PC-9 (cell line): Measurements from ENCODE around the gene FOXR1. TPM values are rescaled to one million over a fixed set of nuclear protein-coding genes. Genes with fewer than 3 reads are reported as not detected.
A peak's percentile ranks its signal among the peaks of the same experiment; 100 is the strongest.
"Not testable (repeated sequence)": the region's sequence is repeated elsewhere in the genome, so short reads cannot be mapped to it uniquely, and the experiment has no call there.

ENCODE experiments used
- BruUV-seq: library from RNA; stranded (reverse); fragments of 400-500 nt; replicated peaks from 2 replicates; lab custom pipeline; 2021; lab: Mats Ljungman, UMichigan
- CTCF ChIA-PET: fragments of 300-600 bp; sonication (Branson Sonifier 250); formaldehyde crosslinking; loops from one replicate; lab custom pipeline; 2022; ENCODE audit warnings: antibody characterized with exemption; lab: Charles Lee
- POLR2A ChIA-PET: fragments of 300-600 bp; sonication (Branson Sonifier 250); formaldehyde crosslinking; loops from one replicate; lab custom pipeline; 2022; ENCODE audit warnings: antibody characterized with exemption; ENCODE audit not compliant: unreplicated experiment; lab: Charles Lee
- DNase-seq, 2 experiments: peaks; one replicate each; pipeline versions ENCODE4 v3.0.0 to v3.0.0-alpha.2; 2015 to 2022; ENCODE audit warnings: mixed read lengths in 1 of 2
- H2AFZ ChIP-seq: fragments of 200-600 bp; sonication (generic); 2 replicates; pipeline ENCODE4 v1.8.1; 2017; ENCODE audit warnings: antibody characterized with exemption
- H3F3A ChIP-seq: fragments of 200-600 bp; sonication (generic); 2 replicates; pipeline ENCODE4 v1.8.1; 2017; ENCODE audit warnings: antibody characterized with exemption, mild to moderate bottlenecking, low read depth; ENCODE audit not compliant: insufficient read depth
- H3K27ac ChIP-seq: fragments of 200-600 bp; sonication (generic); 2 replicates; pipeline ENCODE4 v1.6.1; 2016; ENCODE audit warnings: mixed run types
- H3K27me3 ChIP-seq: fragments of 200-600 bp; sonication (generic); 2 replicates; pipeline ENCODE4 v1.6.1; 2016; ENCODE audit warnings: low read depth, mixed run types; ENCODE audit not compliant: insufficient read depth
- H3K36me3 ChIP-seq: fragments of 200-600 bp; sonication (generic); 2 replicates; pipeline ENCODE4 v1.6.1; 2016; ENCODE audit warnings: low read depth, mixed run types
- H3K4me1 ChIP-seq: fragments of 200-600 bp; sonication (generic); replicated peaks from 2 replicates; pipeline ENCODE4 v1.6.1; 2016; ENCODE audit warnings: mixed run types; ENCODE audit not compliant: insufficient read depth
- H3K4me2 ChIP-seq: fragments of 200-600 bp; sonication (generic); 2 replicates; pipeline ENCODE4 v1.6.1; 2017; ENCODE audit warnings: mixed run types
- H3K4me3 ChIP-seq: fragments of 200-600 bp; sonication (generic); 2 replicates; pipeline ENCODE4 v1.6.1; 2016; ENCODE audit warnings: mixed run types
- H3K79me2 ChIP-seq: fragments of 200-600 bp; sonication (generic); 2 replicates; pipeline ENCODE4 v1.6.1; 2017; ENCODE audit warnings: low read depth, mixed run types
- H3K9me2 ChIP-seq: fragments of 200-600 bp; sonication (generic); 2 replicates; pipeline ENCODE4 v1.8.1; 2017; ENCODE audit warnings: mild to moderate bottlenecking; ENCODE audit not compliant: insufficient read depth
- H3K9me3 ChIP-seq: fragments of 200-600 bp; sonication (generic); 2 replicates; pipeline ENCODE4 v1.8.1; 2016; ENCODE audit warnings: low read depth; ENCODE audit not compliant: insufficient read depth
- H4K20me1 ChIP-seq: fragments of 200-600 bp; sonication (generic); 2 replicates; pipeline ENCODE4 v1.8.1; 2017; ENCODE audit not compliant: insufficient read depth
- EZH2 ChIP-seq: fragments of 200-600 bp; sonication (generic); IDR thresholded peaks from 2 replicates; pipeline ENCODE4 v1.8.0; 2017; ENCODE audit warnings: antibody characterized with exemption, low read depth
- intact Hi-C: fragments of 100-400 bp; cut with micrococcal nuclease; formaldehyde crosslinking; loops from one replicate; pipeline ENCODE4 v1.10.0; 2022; ENCODE audit not compliant: unreplicated experiment
- total RNA-seq: library from RNA; stranded (reverse); gene quantifications from 2 replicates; pipeline ENCODE4 v1.2.3, GENCODE V29; 2021
- TF ChIP-seq, protein P1 (sequence below): fragments of 200-600 bp; sonication (generic); conservative IDR thresholded peaks from 2 replicates; pipeline ENCODE4 v1.6.1; 2017; ENCODE audit warnings: mixed run types, antibody characterized with exemption, mild to moderate bottlenecking, moderate library complexity

Gene FOXR1
- total RNA-seq, 1 experiment from 2014 or later, result not detected

DNA sequence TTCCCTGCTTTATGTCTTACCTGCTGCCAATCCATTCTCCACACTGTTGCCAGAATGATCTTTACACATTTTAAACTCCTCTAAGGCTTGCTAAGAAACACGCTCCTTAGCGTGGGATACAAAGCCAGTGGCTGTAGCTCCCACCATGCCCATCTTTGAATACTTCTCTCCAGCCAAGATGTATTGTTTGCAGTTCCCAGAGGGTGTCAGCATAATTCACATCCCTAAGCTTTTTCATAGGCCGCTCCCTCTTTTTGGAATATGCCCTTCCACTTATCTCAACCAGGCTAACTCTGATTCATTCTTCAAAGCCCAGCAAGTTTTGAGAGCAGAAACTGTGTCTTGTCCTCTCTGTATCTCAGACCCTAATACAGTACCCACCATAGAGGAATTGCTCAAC is 23.6 kb upstream of the FOXR1 start:
- no TSS peak for BruUV-seq
- POLR2A ChIA-PET, result no interaction called here

DNA sequence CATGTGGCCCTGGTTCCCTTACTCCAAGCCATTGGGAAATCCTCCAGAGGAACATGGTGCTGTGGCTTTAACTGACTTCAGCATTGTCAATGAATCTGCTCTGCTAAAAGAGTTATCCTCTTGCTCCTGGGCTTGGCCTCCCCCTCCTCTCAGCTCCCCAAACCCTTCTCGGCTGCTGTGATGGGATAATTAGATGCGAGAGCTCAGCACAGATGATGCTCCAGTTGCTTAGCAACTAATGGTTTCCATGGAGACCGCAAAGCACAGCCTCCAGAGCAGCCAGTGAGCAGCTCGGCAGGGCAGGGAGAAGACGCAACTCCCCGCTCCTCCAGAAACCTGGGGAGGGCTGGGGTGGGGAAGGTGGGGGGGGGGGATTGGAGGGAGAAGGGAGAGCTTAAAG is 18.3 kb upstream of the FOXR1 start:
- H3K36me3 ChIP-seq, result no peaks in the 10 kb centered on the region
- POLR2A ChIA-PET, result interaction anchor here (0.6 kb wide), 1 partner anchor 149 kb away, joined by 4 read pairs; the partner anchor contains the start of gene DPAGT1
- H3K9me2 ChIP-seq, result no peaks in the 10 kb centered on the region
- CTCF ChIA-PET, result interaction anchor here (0.6 kb wide), 1 partner anchor 311 kb away, joined by 4 read pairs; no protein-coding TSS in a partner anchor
- H3K4me1 ChIP-seq, result peaks cover 26% of the 10 kb centered on the region
- H4K20me1 ChIP-seq, result no peaks in the 10 kb centered on the region
- no peaks in the 10 kb centered on the region for H3K79me2 ChIP-seq
- BruUV-seq, result no TSS peak
- intact Hi-C loops, result loop anchor here (10.0 kb wide), 1 partner anchor 358 kb away; no protein-coding TSS in a partner anchor
- no peaks in the 10 kb centered on the region for H3K9me3 ChIP-seq
- no peak overlapping the region for H2AFZ ChIP-seq
- no peak for DNase-seq
- TF ChIP-seq, protein P1, sequence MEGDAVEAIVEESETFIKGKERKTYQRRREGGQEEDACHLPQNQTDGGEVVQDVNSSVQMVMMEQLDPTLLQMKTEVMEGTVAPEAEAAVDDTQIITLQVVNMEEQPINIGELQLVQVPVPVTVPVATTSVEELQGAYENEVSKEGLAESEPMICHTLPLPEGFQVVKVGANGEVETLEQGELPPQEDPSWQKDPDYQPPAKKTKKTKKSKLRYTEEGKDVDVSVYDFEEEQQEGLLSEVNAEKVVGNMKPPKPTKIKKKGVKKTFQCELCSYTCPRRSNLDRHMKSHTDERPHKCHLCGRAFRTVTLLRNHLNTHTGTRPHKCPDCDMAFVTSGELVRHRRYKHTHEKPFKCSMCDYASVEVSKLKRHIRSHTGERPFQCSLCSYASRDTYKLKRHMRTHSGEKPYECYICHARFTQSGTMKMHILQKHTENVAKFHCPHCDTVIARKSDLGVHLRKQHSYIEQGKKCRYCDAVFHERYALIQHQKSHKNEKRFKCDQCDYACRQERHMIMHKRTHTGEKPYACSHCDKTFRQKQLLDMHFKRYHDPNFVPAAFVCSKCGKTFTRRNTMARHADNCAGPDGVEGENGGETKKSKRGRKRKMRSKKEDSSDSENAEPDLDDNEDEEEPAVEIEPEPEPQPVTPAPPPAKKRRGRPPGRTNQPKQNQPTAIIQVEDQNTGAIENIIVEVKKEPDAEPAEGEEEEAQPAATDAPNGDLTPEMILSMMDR, result no peak
- no peak for TF ChIP-seq EZH2
- H3K27me3 ChIP-seq, result no peaks in the 10 kb centered on the region
- H3F3A ChIP-seq, result peaks cover 16% of the 10 kb centered on the region; the same call in 1 of the 2 replicates
- H3K27ac ChIP-seq, result no peak overlapping the region
- H3K4me3 ChIP-seq, result no peak overlapping the region
- no peak overlapping the region for H3K4me2 ChIP-seq

More for the DNA sequence above, 23.6 kb upstream of the FOXR1 start:
- H3K4me1 ChIP-seq, result peaks cover 6% of the 10 kb centered on the region; the same call in 1 of the 2 replicates
- TF ChIP-seq EZH2, result no peak
- TF ChIP-seq, protein P1, result no peak
- H2AFZ ChIP-seq, result no peak overlapping the region
- peak in 1 of 2 experiments; percentile 34 for DNase-seq
- no peak overlapping the region for H3K27ac ChIP-seq
- H3K9me3 ChIP-seq, result no peaks in the 10 kb centered on the region
- CTCF ChIA-PET, result interaction anchor here (0.5 kb wide), 1 partner anchor 274 kb away, joined by 3 read pairs; no protein-coding TSS in a partner anchor
- no peaks in the 10 kb centered on the region for H3K79me2 ChIP-seq
- no peaks in the 10 kb centered on the region for H3K9me2 ChIP-seq
- intact Hi-C loops, result no loop called here
- H4K20me1 ChIP-seq, result no peaks in the 10 kb centered on the region
- H3K36me3 ChIP-seq, result no peaks in the 10 kb centered on the region
- no peaks in the 10 kb centered on the region for H3K27me3 ChIP-seq
- H3K4me2 ChIP-seq, result no peak overlapping the region
- H3F3A ChIP-seq, result peaks cover 17% of the 10 kb centered on the region; the same call in 1 of the 2 replicates
- H3K4me3 ChIP-seq, result no peak overlapping the region

DNA sequence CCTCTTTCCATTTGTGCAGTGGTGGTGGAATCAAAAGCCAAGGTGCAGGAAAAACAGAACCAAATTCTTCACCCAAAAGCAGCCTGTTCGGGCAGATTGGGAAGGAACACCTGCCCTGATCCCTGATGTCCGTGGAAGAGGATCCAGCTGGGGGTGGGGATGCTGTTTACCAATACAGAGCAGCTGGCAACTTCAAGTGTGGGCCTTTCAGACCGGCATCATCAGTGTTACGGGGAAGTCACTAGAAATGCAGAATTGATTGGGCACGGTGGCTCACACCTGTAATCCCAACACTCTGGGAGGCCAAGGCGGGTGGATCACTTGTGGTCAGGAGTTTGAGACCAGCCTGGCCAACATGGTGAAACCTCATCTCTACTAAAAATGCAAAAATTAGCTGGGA is 17.6 kb upstream of the FOXR1 start:
- H3K4me3 ChIP-seq, H3K36me3 ChIP-seq, H3K4me2 ChIP-seq, H3K27ac ChIP-seq, H2AFZ ChIP-seq, H4K20me1 ChIP-seq, H3K9me3 ChIP-seq, BruUV-seq, DNase-seq, H3K27me3 ChIP-seq, H3K9me2 ChIP-seq, CTCF ChIA-PET, H3K79me2 ChIP-seq: not testable (repeated sequence)
- Histone ChIP-seq H3F3A (peaks cover 11% of the 10 kb centered on the region; the same call in 1 of the 2 replicates), H3K4me1 (peaks cover 26% of the 10 kb centered on the region)
- intact Hi-C loops, result loop anchor here (10.0 kb wide), 1 partner anchor 359 kb away; no protein-coding TSS in a partner anchor
- POLR2A ChIA-PET, result interaction anchor here (0.7 kb wide), 1 partner anchor 30 kb away, joined by 6 read pairs; no protein-coding TSS in a partner anchor
